Measurements from ENCODE around the gene INPP5F. TPM values are rescaled to one million over a fixed set of nuclear protein-coding genes. Genes with fewer than 3 reads are reported as not detected.

Gene INPP5F
- total RNA-seq, 1 donor from 2014 or later, result 46.1 TPM

DNA sequence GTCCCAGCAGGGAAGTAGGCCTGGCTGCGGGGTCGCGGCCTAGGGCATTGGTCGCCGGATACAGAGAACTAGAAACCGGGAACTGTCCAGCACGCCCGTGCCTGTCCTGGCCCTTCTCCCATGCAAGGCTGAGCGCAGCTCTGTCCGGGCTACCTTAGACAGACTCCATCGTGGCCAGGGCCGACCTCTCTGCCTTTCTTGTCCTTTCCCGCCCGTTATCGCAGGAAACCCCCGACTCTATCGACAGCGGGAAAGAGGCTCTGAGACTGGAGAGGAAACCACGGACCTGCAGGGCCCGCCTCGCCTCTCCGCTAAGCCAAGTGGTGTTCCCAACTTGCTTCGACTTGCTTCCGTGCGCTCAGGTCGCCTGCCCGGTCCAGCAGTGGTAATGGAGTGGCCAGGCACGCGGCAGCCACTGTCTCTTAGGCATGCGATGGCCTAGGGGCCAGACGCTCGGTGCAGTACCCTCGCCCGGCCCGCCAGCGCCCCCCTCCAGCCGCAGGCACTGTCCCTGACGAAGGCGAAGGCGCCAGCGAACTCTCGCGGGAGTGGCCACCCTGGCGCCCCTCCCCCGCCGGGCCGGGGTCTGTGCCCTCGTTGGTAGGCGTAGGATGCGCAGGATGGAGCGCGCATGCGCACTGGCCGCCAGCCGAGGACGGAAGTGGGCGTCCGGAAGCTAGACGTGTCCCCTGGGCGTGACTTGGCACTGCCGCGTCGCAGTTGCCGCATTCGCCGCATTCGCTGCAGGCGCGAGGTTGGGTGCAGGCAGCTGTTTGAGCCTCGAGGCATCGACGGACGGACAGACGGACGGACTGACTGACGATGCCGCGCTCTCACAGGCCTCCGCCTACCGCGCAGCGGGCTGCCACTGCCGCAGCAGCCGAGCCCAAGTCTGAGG is 92.4 kb downstream of the INPP5F start:
- peaks cover 12% of the 10 kb centered on the region for H3K36me3 Mint-ChIP-seq (ENCODE audit: insufficient read depth)

GRCh38 chr10:119818889-119819270 is 93.0 kb downstream of the INPP5F start:
- no peak for DNase-seq (ENCODE audit: low spot score, unreplicated experiment)
- Mint-ChIP-seq H3K27ac (peak overlapping the region; percentile 95), H3K4me3 (ENCODE audit: low read depth) (peak overlapping the region; percentile 77), H3K9me3 (ENCODE audit: low read depth) (no peaks in the 10 kb centered on the region), H3K36me3 (ENCODE audit: insufficient read depth) (peaks cover 12% of the 10 kb centered on the region), H3K4me1 (ENCODE audit: low read depth) (peaks cover 8% of the 10 kb centered on the region), H3K27me3 (no peaks in the 10 kb centered on the region)
- TF ChIP-seq, protein P1, sequence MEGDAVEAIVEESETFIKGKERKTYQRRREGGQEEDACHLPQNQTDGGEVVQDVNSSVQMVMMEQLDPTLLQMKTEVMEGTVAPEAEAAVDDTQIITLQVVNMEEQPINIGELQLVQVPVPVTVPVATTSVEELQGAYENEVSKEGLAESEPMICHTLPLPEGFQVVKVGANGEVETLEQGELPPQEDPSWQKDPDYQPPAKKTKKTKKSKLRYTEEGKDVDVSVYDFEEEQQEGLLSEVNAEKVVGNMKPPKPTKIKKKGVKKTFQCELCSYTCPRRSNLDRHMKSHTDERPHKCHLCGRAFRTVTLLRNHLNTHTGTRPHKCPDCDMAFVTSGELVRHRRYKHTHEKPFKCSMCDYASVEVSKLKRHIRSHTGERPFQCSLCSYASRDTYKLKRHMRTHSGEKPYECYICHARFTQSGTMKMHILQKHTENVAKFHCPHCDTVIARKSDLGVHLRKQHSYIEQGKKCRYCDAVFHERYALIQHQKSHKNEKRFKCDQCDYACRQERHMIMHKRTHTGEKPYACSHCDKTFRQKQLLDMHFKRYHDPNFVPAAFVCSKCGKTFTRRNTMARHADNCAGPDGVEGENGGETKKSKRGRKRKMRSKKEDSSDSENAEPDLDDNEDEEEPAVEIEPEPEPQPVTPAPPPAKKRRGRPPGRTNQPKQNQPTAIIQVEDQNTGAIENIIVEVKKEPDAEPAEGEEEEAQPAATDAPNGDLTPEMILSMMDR (IDR thresholded peaks at IDR 0.05; ENCODE audit: unreplicated experiment), result no peak

More for the DNA sequence above, 92.4 kb downstream of the INPP5F start:
- H3K9me3 Mint-ChIP-seq (ENCODE audit: low read depth), result no peaks in the 10 kb centered on the region
- H3K4me1 Mint-ChIP-seq (ENCODE audit: low read depth), result peaks cover 8% of the 10 kb centered on the region
- H3K4me3 Mint-ChIP-seq (ENCODE audit: low read depth), result peak overlapping the region; percentile 77
- TF ChIP-seq, protein P1 (IDR thresholded peaks at IDR 0.05; ENCODE audit: unreplicated experiment), result peak; percentile 59
- DNase-seq (ENCODE audit: low spot score, unreplicated experiment), result peak; percentile 95
- no peaks in the 10 kb centered on the region for H3K27me3 Mint-ChIP-seq
- peak overlapping the region; percentile 96 for H3K27ac Mint-ChIP-seq

DNA sequence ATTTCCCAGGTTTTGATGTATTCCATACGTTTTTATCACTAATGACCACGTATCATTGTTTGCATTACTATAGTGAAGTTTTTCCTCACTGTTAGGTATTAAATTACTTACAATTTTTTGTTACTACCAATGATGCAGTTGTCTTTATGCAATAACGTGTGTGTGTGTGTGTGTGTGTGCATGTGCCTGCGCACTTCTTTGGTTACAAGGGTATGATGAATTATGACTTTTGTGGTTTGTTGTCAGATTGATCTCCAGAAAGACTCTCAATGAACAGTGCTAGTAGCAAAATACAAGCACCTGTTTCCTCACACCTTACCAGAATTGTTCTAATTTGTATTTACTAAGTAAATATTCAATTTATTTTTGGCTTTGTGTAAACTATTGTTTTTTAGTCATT is 95.3 kb downstream of the INPP5F start:
- Mint-ChIP-seq H3K27me3 (no peaks in the 10 kb centered on the region), H3K9me3 (ENCODE audit: low read depth) (no peaks in the 10 kb centered on the region), H3K4me1 (ENCODE audit: low read depth) (peaks cover 8% of the 10 kb centered on the region), H3K4me3 (ENCODE audit: low read depth) (no peak overlapping the region), H3K27ac (peak overlapping the region; percentile 18), H3K36me3 (ENCODE audit: insufficient read depth) (peaks cover 4% of the 10 kb centered on the region)
- DNase-seq (ENCODE audit: low spot score, unreplicated experiment), result no peak
- TF ChIP-seq, protein P1 (IDR thresholded peaks at IDR 0.05; ENCODE audit: unreplicated experiment), result no peak

GRCh38 chr10:119824299-119824698 is 98.4 kb downstream of the INPP5F start:
- Mint-ChIP-seq H3K36me3 (ENCODE audit: insufficient read depth) (peaks cover 7% of the 10 kb centered on the region), H3K27ac (no peak overlapping the region)
- TF ChIP-seq, protein P1 (IDR thresholded peaks at IDR 0.05; ENCODE audit: unreplicated experiment), result no peak

DNA sequence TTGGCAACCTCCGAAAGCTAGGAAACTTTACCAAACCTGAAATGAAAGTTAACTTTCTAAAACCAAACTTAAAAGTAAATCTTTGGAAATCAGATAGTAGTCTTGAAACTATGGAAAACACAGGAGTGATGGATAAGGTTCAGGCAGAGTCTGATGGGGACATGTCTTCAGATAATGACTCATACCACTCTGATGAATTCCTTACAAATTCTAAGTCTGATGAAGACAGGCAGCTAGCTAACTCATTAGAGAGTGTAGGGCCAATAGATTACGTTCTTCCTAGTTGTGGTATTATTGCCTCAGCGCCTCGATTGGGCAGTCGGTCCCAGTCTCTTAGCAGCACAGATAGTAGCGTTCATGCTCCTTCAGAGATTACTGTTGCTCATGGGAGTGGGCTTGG is 100.9 kb downstream of the INPP5F start:
- H3K27ac Mint-ChIP-seq, result no peak overlapping the region
- no peak overlapping the region for H3K4me3 Mint-ChIP-seq (ENCODE audit: low read depth)
- no peaks in the 10 kb centered on the region for H3K4me1 Mint-ChIP-seq (ENCODE audit: low read depth)
- H3K9me3 Mint-ChIP-seq (ENCODE audit: low read depth), result no peaks in the 10 kb centered on the region
- TF ChIP-seq, protein P1 (IDR thresholded peaks at IDR 0.05; ENCODE audit: unreplicated experiment), result no peak
- DNase-seq (ENCODE audit: low spot score, unreplicated experiment), result no peak
- peaks cover 8% of the 10 kb centered on the region for H3K36me3 Mint-ChIP-seq (ENCODE audit: insufficient read depth)
- no peaks in the 10 kb centered on the region for H3K27me3 Mint-ChIP-seq

More at GRCh38 chr10:119824299-119824698, 98.4 kb downstream of the INPP5F start:
- DNase-seq (ENCODE audit: low spot score, unreplicated experiment), result no peak
- H3K27me3 Mint-ChIP-seq, result no peaks in the 10 kb centered on the region
- H3K4me1 Mint-ChIP-seq (ENCODE audit: low read depth), result peaks cover 7% of the 10 kb centered on the region
- H3K4me3 Mint-ChIP-seq (ENCODE audit: low read depth), result no peak overlapping the region
- no peaks in the 10 kb centered on the region for H3K9me3 Mint-ChIP-seq (ENCODE audit: low read depth)

Data from progenitor cell of endocrine pancreas (in vitro differentiated cells).